SW 1271 (cell line): ENCODE results near the gene PLEKHH1.

Source experiments
- DNase-seq, 2 experiments: peaks; one replicate each; lab custom pipeline; 2025; lab: John Stamatoyannopoulos, UW

Gene PLEKHH1

DNA sequence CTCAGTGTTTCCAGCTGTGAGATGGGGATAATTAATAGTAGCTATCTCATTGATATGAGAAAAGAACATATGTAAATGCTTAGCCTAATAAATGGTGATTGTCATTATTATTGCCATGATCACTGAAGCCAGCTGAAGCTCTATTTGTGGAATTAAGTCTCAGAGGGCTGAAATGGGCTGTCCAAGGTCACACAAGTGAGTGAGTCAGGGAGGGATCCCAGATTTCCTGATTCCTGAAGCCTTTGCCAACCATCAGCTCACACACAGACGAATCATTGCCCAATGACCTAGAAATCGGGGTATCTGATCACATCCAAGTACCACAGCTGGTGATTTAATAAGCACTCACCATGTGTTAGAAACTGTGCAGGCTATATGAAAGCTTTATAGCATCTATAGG, 23.0 kb upstream of the PLEKHH1 start:
- DNase-seq, result no peak

DNA sequence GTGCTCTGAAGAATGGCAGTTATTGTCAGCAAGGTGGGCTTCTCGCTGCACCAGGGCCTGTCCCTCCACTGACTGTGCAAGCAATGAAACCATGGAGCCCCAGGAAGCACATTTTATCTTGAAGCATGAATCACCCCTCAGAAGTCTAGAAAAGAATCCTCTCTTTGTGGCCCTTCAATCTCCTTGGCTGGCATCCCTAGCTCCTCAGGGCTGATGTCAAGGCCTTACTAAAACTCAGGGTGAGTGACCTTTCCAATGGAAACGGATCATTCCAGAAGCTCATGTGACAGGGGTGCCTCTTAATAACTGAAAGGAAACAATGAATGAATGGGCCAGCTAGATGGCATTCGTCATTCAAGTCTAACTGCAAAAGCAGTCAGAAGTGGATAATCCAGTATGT, 22.3 kb upstream of the PLEKHH1 start:
- no peak for DNase-seq

DNA sequence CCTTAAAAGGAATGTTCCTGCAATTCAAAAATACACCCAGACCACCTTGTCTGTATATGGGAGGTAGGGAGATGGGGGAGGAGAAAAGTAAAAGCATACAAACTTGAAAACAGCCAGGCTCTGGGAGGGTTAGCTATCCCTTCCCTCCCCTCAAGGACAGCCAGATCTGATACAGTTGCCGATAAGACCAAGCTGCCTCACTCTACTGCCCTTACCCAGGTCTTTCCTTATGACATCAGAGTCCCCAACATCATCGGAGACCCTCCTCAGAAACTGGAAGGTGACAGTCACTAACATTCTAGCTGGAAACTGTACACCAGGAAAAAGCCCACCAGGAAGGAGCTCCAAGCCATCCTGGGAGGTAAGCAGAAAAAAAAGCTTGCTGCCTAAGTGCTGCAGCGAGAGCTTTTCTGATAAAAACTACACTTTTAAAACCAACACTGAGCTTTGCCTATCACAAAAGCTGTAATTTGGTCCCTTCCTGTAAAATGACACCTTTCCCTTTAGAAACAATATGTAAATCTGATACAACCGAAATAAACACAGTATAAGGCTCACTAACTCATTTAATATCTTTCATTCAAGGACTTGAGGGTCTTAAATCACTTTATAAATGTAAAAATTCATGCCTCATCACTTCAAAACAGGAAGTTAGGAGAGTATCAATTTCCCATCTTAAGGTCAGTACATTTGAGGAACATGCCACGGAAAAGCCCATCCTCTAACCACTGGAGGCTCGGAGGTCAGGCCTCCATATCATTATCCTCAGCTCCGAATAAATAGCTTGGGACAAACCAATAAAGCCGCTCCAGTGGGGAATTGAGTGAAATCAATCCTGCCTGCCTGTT, 20.4 kb upstream of the PLEKHH1 start:
- no peak for DNase-seq

DNA sequence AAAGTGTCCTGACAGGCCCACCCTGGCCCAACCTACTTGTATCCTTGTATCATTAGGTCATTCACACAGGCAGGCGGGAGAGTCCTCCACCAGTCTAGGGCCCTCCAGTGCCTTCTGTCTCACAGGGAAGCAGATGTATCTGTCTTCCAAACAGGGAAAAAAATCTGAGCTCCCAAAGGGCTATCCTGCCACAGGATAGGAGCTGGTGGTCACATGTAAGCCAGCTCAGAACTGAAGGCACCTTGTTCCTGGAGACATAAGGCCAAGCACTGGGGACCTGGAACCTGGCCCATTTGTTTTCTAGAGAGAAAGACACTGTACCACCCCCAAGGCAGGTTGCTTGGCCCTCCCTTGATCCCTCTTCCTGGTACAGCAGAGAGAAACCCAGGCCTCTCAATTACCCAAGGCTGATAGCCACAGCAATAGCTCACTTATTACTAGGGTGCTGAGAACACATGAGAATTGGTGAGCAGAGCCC, 19.4 kb upstream of the PLEKHH1 start:
- no peak for DNase-seq

DNA sequence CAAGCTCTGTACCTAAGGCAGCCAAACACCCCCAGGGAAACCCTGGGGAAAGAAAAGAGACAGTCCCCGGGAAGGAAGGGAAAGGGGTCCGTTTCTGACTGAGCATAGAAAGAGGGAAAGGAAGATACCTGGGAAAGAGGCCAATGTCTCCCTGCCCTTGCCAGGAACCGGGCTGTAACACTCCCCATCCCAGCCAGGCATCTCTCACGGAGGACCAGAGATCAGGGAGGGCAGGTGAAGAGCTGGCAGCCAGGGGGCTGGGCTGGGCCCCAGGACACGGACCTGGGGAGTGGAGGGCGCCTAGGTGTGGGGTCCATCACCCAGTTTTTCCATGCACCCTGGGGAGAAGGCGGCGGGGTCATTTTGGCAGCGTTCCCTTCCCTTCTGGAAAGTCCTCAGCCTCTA, 18.9 kb upstream of the PLEKHH1 start:
- no peak for DNase-seq

DNA sequence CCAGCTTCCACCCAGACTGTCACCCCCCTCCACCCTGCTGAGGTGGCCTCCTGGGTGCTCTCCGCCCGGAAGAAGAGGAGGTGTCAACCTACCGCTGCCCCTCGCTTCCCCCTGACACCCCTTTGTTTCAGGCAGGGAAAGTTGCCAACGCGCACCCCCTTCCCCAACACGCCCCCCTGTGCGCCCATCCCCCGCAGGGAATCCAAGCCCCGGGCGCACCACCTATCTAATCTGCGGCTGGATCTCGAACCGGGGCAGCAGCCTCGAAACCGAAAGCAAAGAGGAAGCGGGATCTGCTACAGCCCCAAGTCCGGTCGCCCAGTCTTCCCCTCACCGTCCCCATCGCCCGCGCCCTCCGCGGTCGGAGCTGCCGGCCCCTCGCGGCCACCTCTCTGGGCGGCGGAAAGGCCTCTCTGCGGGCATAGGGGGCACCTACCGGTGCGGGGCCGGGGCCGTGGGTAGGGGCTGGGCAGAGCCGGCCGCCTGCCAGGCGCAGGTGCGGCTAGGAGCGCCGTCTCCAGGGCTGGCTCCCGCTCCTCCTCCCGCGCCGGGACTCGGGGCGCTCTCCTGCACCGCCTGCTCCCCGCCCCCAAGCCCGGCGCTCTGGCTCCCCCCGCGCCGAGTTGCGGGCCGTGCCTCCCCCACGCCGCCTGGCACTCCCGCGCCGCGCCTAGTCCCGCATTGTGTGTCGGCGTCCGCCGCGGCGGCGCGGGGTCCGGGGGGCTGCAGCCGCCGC, 18.3 kb upstream of the PLEKHH1 start:
- peak in 1 of 2 experiments; percentile 12 for DNase-seq

DNA sequence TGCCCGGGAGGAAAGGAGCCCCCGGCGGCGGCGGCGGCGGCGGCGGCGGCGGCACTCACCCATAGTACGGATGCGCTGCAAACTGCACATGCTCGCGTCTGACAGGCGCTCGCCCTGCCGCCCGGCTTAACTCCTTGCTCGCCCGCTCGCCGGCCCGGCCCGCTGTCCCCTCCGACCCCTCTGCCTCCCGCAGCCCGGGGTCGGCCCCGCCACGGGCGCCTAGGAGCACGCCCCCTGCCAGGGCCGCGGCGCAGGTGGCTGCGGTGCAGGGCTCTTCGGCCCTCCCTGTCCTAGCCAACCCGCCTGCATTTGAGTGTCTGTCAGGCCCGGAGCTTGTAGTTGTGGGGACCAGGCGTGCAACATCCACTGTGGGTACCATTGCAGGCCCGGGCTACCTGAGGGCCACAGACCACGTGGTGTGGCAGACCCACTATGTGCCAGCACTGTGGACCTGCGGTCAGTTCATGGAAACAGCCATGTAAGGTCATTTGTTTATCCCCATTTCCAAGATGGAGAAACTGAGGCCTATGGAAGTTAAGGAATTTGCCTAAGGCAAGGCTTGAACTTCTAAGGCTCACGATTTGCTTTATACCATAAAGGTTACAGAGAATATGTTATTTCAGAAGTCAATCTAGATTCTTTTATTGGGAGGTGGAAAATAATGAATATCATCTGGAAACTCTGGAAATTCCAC, 17.6 kb upstream of the PLEKHH1 start:
- peak in 1 of 2 experiments; percentile 17 for DNase-seq

DNA sequence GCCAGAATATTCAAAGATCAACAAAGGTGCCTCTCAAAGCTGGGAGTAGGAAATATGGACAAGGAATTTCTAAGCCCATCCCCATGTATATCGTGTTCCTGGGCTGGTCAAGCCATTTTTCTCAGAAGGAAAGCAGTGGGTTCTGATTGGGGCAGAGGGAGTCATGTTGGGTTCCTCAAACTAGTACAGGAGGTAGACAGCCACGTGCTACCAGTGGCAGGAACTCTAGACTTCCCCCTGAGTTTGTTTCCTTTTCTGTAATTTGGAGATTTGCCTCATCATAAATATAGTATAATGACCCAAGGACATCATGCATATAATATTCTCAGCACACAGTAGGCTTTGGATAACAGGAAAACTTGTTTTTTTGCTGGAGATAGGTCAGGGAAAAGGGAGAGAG, 16.4 kb upstream of the PLEKHH1 start:
- no peak for DNase-seq

DNA sequence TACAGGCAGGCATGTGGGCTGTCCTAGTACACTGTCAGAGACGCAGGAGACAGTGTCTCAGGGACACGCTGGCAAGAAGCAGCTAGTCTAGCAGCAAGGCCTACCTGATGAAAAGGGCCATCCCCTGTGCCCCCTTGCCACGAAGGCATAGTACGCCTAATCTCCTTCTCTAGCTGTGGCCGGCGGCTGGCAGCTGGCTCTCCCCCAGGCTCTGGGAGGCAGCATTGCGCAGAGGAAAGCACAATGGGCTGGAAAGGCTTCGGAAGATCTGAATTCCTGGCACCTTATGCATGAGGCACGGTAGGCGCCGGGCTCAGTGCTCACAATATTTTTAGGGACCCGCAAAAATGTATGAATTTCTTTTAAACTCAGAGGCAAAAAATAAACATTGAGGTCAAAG, 16.0 kb upstream of the PLEKHH1 start:
- DNase-seq, result no peak

DNA sequence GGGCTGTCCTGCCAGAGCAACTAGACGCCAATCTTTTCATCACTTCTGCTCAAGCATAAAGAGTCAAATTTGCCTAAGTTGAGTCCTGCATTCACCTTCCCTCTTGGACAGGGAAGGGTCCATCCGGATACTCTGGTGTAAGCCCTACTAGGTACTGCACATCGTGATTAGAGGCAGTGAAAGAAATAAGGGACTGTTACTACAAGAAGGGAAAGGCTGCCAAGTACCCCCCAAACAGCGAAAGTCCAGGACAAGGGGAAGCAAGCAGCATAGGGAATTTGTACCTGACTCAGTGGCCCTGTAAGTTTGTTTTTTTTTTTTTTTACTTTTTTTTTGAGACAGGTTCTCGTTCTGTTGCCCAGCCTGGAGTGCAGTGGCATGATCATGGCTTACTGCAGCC, 13.7 kb upstream of the PLEKHH1 start:
- no peak for DNase-seq

DNA sequence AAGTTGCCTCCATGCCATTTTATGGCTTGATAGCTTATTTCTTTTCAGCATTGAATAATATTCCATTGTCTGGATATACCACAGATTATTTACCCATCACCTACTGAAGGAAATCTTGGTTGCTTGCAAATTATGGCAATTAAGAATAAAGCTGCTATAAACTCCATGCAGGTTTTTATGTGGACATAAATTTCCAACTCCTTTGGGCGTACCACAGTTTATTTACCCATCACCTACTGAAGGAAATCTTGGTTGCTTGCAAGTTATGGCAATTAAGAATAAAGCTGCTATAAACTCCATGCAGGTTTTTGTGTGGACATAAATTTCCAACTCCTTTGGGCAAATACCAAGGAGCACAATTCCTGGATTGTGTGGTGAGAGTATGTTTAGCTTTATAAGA, 12.6 kb upstream of the PLEKHH1 start:
- no peak for DNase-seq

DNA sequence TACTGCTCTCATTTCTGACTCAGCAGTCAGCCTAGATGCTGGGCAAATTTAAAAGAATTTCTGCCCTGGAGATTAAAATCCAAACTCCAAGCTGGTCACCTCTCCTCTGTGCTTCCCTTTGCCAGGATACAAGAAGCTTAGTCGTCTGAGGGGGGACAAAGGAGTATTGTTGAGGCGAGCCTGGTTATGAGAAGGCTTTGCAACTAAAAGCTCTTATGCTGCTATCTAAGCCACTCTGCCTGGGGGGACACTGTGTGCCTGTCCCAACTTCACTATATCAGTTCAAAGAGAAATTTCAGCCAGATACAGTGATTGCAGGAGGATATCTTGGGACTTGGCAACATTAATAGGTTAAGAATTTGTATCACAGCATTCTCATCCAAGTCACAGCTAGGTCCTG, 10.8 kb upstream of the PLEKHH1 start:
- DNase-seq, result no peak

DNA sequence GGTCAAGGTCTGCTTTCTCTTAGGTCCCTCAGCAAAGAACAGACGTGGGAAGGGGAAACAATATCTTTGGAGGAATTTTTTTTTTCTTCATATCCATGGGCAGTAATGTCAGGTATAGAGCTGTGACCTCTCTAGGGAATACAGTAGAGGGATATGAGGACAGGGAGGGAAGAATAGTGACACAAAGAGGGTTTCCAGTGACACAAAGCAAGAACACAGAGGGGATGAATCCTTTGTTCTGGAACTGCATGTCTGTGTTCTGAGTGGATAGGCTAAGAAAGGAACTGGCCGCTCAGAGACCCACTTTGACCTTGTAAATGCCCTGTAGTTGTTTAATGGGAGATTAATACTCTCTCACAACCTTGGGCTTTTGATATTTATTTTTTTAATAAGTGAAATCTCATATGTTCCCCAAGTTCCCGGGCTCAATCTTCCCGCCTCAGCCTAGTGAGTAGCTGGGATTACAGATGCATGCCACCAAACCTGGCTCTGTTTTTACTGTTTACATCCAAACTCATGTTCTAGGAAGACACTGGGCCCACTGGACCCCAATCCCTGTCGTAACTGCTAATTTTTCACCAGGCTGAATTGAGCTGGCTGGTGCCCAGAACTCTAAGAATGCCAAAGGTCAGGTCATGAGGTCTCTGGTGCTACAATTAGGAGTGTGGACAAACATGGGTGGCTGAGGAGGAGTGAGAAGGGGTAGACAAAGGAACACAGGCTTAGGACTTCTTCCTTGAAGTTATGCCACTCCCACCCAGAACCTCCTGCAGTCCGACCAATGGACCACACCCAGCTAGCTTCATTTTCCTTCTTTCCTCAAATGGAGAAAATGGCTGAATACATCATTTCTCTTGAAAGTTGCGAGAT, 9.1 kb upstream of the PLEKHH1 start:
- no peak for DNase-seq

DNA sequence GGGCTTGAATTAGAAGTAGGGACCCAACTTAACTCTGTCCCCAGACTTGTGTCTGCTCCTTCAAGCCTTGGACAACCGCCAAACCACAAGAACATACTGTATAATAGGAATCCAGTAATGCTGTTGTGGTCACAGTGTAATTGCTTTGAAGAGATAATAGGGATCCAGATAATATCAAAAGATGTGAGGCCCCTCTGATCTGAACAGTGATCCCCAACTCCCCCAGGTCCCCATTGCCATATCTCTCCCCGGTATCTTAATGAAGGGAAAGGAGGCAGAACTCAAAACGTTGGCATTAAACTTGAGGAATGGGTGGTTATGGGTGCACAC, 8.5 kb upstream of the PLEKHH1 start:
- no peak for DNase-seq

DNA sequence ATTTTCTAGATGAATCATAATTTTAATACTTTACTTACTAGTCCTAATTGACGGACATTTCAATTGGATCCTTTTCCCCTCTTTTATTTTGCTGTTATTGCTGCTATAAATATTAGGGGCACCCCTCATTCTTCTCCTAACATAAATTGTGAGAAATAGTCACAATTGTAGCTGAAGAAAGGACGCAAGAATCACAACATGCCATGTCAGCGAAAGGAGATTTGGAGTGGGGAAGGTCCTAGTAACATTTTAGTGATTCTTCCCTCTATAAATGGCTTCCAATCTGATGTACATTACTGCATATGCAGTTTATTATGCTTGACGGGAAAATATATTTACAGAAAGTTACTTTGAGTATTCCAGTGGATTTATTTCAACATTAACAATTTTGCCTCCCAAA, 7.7 kb upstream of the PLEKHH1 start:
- DNase-seq, result no peak

DNA sequence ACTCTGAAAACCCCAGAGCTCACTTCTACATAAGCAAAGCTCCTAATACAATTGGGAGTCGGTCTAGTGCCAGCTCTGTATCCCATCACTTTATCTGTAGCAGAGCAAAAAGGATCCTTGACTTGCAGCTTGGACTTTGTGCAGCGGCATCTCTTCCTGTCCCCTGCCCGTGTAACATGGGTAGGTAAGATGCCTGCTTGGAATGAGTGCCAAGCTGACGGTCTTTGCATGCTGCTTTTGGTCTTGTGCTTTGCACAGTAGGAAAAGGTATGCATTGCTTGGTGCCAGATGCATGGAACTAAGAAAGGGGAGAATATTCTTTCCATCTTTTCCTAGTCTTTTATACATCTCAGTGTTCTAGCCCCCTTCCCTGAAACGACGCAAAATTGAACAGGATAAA, 6.9 kb upstream of the PLEKHH1 start:
- DNase-seq, result no peak

DNA sequence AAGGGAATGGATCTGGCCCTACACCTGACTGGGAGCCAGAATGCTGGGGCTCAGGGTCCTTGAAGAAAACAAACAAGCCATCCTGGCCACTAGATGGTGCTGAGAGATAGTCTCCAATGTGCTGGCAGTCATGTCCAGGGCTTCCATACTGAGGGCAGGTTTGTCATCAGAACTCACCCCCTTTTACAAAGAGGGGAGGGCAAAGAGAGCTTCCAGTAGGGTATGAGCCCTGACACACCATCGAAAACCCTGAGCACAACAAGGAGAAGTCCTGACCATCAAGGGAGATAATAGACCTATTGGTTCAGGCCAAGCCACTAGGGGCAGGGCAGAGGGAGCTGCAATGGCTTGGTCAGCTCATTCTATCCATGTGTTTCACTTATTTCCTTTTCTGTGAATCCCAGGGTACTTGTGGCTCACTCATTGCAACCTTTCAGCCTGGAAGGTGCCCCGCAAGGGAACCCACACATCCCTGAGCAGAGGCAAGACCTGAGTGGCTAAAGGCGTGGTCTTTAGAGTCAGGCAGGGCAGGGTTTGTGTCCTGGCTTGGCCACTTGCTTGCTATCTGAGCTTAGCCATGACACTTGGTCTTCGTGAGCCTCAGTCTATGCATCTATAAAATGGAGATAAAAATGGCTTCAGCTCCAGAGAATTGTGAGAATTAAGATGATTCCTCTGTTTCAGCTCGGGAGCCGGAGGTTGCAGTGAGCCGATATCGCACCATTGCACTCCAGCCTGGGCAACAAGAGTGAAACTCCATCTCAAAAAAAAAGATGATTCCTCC, 6.2 kb upstream of the PLEKHH1 start:
- peak; percentile 24 to 67 for DNase-seq

DNA sequence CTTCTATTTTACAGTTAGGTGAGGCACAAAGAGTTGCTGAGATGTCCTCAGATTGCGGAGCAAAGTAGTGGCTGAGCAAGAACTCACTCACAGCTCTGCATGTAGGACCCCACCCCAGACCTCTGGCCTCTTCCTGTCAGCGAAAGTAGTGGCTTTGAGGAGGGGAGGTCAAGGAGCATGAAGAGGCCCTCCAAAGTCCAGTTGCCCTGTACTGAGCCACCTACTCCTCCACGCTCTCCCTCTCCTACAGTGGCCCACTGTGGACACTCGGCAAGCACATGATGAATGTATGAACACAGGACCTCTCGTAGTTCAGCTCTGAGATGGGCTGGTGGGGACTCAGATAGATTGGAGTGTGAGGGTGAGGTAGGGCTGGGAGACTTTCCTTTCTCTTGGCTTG, 5.3 kb upstream of the PLEKHH1 start:
- DNase-seq, result no peak

DNA sequence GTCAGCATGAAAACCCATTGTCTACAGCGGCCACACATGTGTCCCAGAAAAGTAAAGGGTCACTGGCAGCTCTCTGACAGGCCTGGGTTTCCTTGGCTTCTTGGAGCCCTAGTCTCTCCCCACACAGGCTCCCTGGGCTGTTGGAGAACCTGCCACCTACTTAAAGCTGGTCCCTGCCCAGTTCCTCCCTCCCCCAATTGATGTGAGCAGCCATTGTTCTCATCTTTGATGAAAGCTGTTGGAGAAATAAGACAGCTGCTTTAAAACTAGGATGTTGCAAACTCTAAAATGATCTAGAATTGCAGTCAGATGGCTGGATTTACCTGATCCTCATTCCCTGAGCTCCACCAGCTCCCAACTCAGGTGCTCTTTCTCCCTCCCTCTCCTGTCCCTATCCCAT, 4.8 kb upstream of the PLEKHH1 start:
- DNase-seq, result no peak

DNA sequence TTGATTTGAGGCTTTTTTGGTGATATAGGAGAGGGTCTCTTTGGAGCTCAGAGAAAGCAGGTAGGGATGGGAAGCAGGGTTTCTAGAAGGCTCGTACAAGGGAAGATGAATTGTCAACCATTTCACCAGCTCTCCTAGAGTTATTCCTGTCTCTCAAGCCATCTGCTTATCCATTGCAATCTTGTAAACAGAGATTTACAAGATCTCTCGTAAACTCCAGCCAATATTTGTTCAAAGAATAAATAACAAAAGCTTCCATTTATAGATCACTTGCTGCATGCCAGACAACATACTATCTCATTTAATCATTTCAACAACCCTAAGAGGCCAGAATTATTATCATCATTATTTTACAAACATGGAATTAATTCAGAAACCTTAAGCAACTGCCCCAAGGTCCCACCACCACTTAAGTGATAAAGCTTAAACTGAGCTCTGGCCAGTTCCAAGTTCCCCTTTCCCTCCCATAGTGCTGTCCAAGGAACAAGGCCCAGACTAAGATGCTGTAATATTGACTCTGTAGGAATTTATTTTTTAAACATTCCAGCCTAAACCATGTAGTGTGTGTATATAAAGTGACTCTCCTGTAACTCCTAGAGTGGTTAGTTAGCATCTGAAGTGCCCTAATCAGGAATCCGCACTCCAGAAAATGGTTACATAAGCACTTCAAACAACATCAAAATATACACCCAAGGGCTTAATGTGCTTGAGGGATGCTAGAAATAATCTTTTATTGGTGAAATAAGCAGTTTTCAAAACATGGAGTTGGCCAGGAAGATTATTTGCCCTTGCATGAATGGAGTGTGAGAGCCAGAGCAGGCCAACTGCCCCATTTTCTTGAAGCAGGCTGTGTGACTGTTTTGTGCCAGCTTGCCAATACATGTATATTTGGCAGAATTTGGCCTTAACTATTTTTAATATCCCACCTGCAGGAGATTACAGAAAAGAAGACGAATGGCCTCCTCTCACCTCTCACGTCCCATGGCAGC, 2.8 kb upstream of the PLEKHH1 start:
- no peak for DNase-seq
